OCI-LY7 (cell line): ENCODE measurements around the gene EPB41. TPM values are rescaled to one million over a fixed set of nuclear protein-coding genes. Genes with fewer than 3 reads are reported as not detected.

ENCODE experiments used
- BruUV-seq: library from RNA; stranded (reverse); fragments of 400-500 nt; replicated peaks from 2 replicates; lab custom pipeline; 2021; lab: Mats Ljungman, UMichigan
- CTCF ChIA-PET: fragments of 300-600 bp; sonication (Branson Sonifier 250); formaldehyde crosslinking; loops from one replicate; lab custom pipeline; 2022; ENCODE audit warnings: antibody characterized with exemption; ENCODE audit not compliant: unreplicated experiment; lab: Charles Lee
- POLR2A ChIA-PET: fragments of 300-600 bp; sonication (Branson Sonifier 250); formaldehyde crosslinking; loops from one replicate; lab custom pipeline; 2022; ENCODE audit warnings: antibody characterized with exemption; lab: Charles Lee
- DNase-seq: peaks from one replicate; pipeline ENCODE4 v3.0.0-alpha.2; 2015; ENCODE audit warnings: low spot score
- H2AFZ ChIP-seq: fragments of 200-600 bp; sonication (generic), shearing (Covaris generic); 2 replicates; pipeline ENCODE4 v1.6.1; 2014; ENCODE audit warnings: mild to moderate bottlenecking, antibody characterized with exemption, low read length, moderate library complexity
- H3K27ac ChIP-seq: fragments of 200-600 bp; sonication (generic); 2 replicates; pipeline ENCODE4 v1.5.1; 2014; ENCODE audit warnings: mixed run types, low read depth, mild to moderate bottlenecking, moderate library complexity, low read length, inconsistent platforms; ENCODE audit not compliant: poor library complexity, severe bottlenecking
- H3K36me3 ChIP-seq: fragments of 200-600 bp; sonication (generic); 2 replicates; pipeline ENCODE4 v1.6.1; 2014; ENCODE audit warnings: mild to moderate bottlenecking, antibody characterized with exemption, low read length, moderate library complexity, mixed read lengths; ENCODE audit not compliant: insufficient read depth
- H3K4me1 ChIP-seq: fragments of 200-600 bp; sonication (generic); 2 replicates; pipeline ENCODE4 v1.5.1; 2014; ENCODE audit warnings: mild to moderate bottlenecking, low read length; ENCODE audit not compliant: insufficient read depth, poor library complexity, severe bottlenecking
- H3K4me2 ChIP-seq: fragments of 200-600 bp; sonication (generic); 2 replicates; pipeline ENCODE4 v1.6.1; 2014; ENCODE audit warnings: mild to moderate bottlenecking, low read length
- H3K4me3 ChIP-seq: fragments of 200-600 bp; sonication (generic); 2 replicates; pipeline ENCODE4 v1.5.1; 2014; ENCODE audit warnings: mild to moderate bottlenecking, low read depth, low read length; ENCODE audit not compliant: poor library complexity, severe bottlenecking
- H3K79me2 ChIP-seq: fragments of 200-600 bp; sonication (generic); 2 replicates; pipeline ENCODE4 v1.6.1; 2016; ENCODE audit warnings: low read depth, mild to moderate bottlenecking, low read length, moderate library complexity, mixed read lengths; ENCODE audit not compliant: insufficient read depth
- H3K9me2 ChIP-seq: fragments of 200-600 bp; sonication (generic); 2 replicates; pipeline ENCODE4 v1.6.1; 2016; ENCODE audit warnings: mild to moderate bottlenecking, low read length, mixed read lengths; ENCODE audit not compliant: insufficient read depth
- H3K9me3 ChIP-seq: fragments of 200-600 bp; sonication (generic); 2 replicates; pipeline ENCODE4 v1.6.1; 2014; ENCODE audit warnings: mild to moderate bottlenecking, mixed run types, low read length, mixed read lengths
- H4K20me1 ChIP-seq: fragments of 200-600 bp; sonication (generic); 2 replicates; pipeline ENCODE4 v1.6.1; 2014; ENCODE audit warnings: mild to moderate bottlenecking, antibody characterized with exemption, low read length, moderate library complexity, mixed read lengths; ENCODE audit not compliant: insufficient read depth
- CTCF ChIP-seq: fragments of 200-600 bp; sonication (generic); conservative IDR thresholded peaks from 2 replicates; pipeline ENCODE4 v1.5.1; 2014; ENCODE audit warnings: mild to moderate bottlenecking, antibody characterized with exemption, low read length, moderate library complexity, mixed read lengths
- EZH2phosphoT487 ChIP-seq: fragments of 200-600 bp; sonication (generic); IDR thresholded peaks from 2 replicates; pipeline ENCODE4 v1.6.1; 2018; ENCODE audit warnings: low read depth, borderline replicate concordance, mild to moderate bottlenecking, mixed run types, antibody characterized with exemption, low read length, moderate library complexity, mixed read lengths
- intact Hi-C: fragments of 100-400 bp; cut with micrococcal nuclease; formaldehyde crosslinking; loops from one replicate; pipeline ENCODE4 v1.10.0; 2022; ENCODE audit not compliant: unreplicated experiment
- total RNA-seq, 2 experiments: library from RNA; depleted of rRNA in 1 of 2; stranded (reverse); fragments of >200 nt in 1 of 2; shearing (Covaris generic) in 1 of 2; gene quantifications; 2 replicates each; pipeline ENCODE4 v1.2.3, GENCODE V29; 2014 to 2022

EPB41 gene
- total RNA-seq, 2 experiments from 2014 or later: 102 to 103 TPM

DNA sequence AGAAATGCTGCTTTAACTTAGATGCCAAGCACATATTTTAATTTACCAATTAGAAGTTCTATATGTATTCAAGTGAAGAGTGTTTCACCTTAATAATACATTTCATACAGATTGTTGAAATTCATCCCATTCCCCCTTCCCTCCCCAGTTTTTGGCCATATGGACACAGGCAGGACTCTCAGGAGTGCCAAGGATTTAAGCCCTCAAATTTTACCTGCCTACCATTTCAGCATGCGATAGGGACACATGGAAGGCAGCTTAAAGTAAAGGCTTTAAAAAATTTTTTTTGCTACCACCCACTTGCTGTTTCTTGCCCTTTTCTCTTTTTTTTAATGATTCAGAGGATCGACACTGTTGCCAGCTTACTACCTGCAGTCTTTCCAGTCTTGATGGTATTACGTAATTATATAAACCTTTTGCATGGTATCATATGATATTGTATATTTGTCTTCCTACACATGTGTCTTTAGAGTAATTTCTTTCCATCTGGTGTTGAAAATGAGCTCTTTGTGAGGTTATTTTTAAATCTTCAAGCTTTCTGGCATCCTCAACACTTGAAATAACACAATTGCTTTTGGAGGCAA is 7.0 kb downstream of the EPB41 start:
- no TSS peak for BruUV-seq
- H2AFZ ChIP-seq: no peak overlapping the region
- 0 out of 2 replicates have a peak, but pooled peaks cover 4% of the 10 kb centered on the region for H3K36me3 ChIP-seq
- H3K79me2 ChIP-seq: peaks cover 91% of the 10 kb centered on the region
- H3K9me2 ChIP-seq: no peaks in the 10 kb centered on the region
- no peak overlapping the region for H3K4me2 ChIP-seq
- H3K9me3 ChIP-seq: no peaks in the 10 kb centered on the region
- H4K20me1 ChIP-seq: peaks cover under 1% of the 10 kb centered on the region; the same call in 1 of the 2 replicates
- H3K4me3 ChIP-seq: no peak overlapping the region
- DNase-seq: no peak
- H3K4me1 ChIP-seq: peaks cover 27% of the 10 kb centered on the region
- H3K27ac ChIP-seq: no peak overlapping the region
- CTCF ChIA-PET: interaction anchor here (1.0 kb wide), 1 partner anchor 278 kb away, joined by 3 read pairs; the partner anchor contains the start of gene TAF12
- intact Hi-C loops: no loop called here
- POLR2A ChIA-PET: interaction anchor here (0.5 to 1.6 kb wide), 4 partner anchors 8 to 113 kb away, joined by 3 to 7 read pairs (median 4); no protein-coding TSS in a partner anchor
- TF ChIP-seq EZH2phosphoT487: no peak
- no peak for TF ChIP-seq CTCF

DNA sequence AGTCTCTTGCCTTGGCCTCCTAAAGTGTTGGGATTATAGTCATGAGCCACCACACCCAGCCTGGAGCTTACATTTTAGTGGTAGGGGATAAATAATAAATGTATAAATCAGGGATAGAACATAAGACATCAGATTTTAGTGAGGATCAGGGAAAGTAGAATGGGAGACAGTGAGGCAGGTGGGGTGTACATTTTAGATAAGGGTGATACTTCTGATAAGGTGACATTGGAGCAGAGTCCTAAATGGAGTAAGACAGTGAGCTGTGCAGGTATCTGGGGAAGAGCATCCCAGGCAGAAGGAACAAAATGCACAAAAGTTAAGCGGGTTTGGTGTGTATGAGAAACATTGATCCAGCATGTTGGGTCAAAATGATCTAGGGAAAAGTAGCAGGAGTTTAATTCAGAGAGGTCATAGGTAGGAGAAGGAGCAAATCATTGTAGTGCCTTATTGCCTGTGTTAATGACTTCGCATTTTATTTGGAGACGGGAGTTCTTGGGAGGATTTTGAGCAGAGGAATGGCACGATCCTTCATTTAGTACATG is 11.1 kb downstream of the EPB41 start:
- H4K20me1 ChIP-seq: no peaks in the 10 kb centered on the region
- no peak overlapping the region for H3K4me2 ChIP-seq
- TF ChIP-seq EZH2phosphoT487 (no peak), CTCF (no peak)
- H3K4me3 ChIP-seq: no peak overlapping the region
- DNase-seq: no peak
- no peaks in the 10 kb centered on the region for H3K9me2 ChIP-seq
- BruUV-seq: no TSS peak
- H3K4me1 ChIP-seq: peaks cover 52% of the 10 kb centered on the region
- ChIA-PET POLR2A (interaction anchor here (1.2 kb wide), 1 partner anchor 41 kb away, joined by 3 read pairs; no protein-coding TSS in a partner anchor), CTCF (no interaction called here)
- intact Hi-C loops: no loop called here
- no peaks in the 10 kb centered on the region for H3K9me3 ChIP-seq
- peak overlapping the region; percentile 93 for H3K27ac ChIP-seq
- no peak overlapping the region for H2AFZ ChIP-seq
- H3K79me2 ChIP-seq: peaks cover 89% of the 10 kb centered on the region
- no peaks in the 10 kb centered on the region for H3K36me3 ChIP-seq
